ENCODE results near the gene CDK12.

CDK12 gene

DNA sequence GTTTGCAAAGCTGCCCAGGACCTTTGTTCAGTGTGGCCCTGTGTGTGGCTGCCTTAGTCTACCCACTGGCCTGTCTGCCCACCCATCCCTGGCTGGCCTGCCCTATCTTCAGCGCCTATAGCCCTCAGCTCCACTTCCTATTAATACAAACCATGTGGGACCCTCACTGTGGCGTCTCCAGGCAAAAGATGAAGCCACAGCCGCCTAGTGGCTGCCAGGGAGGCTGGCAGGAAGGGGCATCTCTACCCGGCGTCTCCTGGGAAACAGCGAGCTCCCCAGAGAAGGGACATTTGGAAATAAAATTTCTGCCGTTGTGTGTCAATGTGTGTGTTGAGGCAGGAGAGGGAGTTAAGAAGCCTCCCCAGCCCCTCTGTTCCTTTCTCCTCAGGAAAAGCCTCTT is 114.9 kb downstream of the CDK12 start:
- peaks cover 4% of the 10 kb centered on the region for H3K4me1 Mint-ChIP-seq
- H3K36me3 Mint-ChIP-seq (ENCODE audit: low read depth), result peaks cover 7% of the 10 kb centered on the region
- H3K9me3 Mint-ChIP-seq, result peaks cover 5% of the 10 kb centered on the region
- H3K27ac Mint-ChIP-seq, result no peak overlapping the region
- H3K27me3 Mint-ChIP-seq, result peaks cover 20% of the 10 kb centered on the region
- peak; percentile 39 for ATAC-seq
- DNase-seq, result no peak
- no peak overlapping the region for H3K4me3 Mint-ChIP-seq

DNA sequence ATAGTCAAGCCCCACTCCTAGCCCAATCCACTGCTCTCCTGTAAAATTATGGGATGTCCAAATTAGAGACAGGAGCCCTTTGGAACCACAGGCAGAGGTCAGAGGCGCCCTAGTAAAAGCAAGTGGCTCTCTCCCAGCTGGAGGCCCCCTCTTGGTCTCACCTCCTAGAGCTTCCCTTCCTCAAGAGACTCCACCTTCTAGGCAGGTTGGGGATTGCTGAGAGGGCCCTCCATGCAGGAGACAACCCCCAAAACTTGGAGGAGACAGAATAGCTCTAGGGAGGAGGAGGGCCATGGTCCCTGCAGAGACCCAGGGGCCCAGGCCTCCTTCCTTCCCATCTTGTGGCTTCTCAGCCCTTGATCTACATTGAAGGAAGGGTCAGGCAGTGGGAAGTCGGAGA is 117.0 kb downstream of the CDK12 start:
- Mint-ChIP-seq H3K9me3 (no peaks in the 10 kb centered on the region), H3K27me3 (peaks cover 11% of the 10 kb centered on the region), H3K36me3 (ENCODE audit: low read depth) (no peaks in the 10 kb centered on the region), H3K4me3 (no peak overlapping the region), H3K27ac (no peak overlapping the region), H3K4me1 (peaks cover 4% of the 10 kb centered on the region)
- ATAC-seq, result no peak
- no peak for DNase-seq

GRCh38 chr17:39579318-39580081 is 118.2 kb downstream of the CDK12 start:
- ATAC-seq, result no peak
- no peaks in the 10 kb centered on the region for H3K9me3 Mint-ChIP-seq
- DNase-seq, result no peak
- H3K27me3 Mint-ChIP-seq, result peaks cover 10% of the 10 kb centered on the region
- no peaks in the 10 kb centered on the region for H3K4me1 Mint-ChIP-seq
- H3K36me3 Mint-ChIP-seq (ENCODE audit: low read depth), result no peaks in the 10 kb centered on the region
- no peak overlapping the region for H3K4me3 Mint-ChIP-seq
- no peak overlapping the region for H3K27ac Mint-ChIP-seq

GRCh38 chr17:39580082-39580468 is 118.8 kb downstream of the CDK12 start:
- Mint-ChIP-seq H3K27ac (no peak overlapping the region), H3K9me3 (no peaks in the 10 kb centered on the region)
- no peak for ATAC-seq

GRCh38 chr17:39581071-39581758 is 119.9 kb downstream of the CDK12 start:
- Mint-ChIP-seq H3K9me3 (no peaks in the 10 kb centered on the region), H3K27ac (no peak overlapping the region), H3K4me3 (no peak overlapping the region), H3K36me3 (ENCODE audit: low read depth) (no peaks in the 10 kb centered on the region), H3K27me3 (peaks cover 3% of the 10 kb centered on the region), H3K4me1 (no peaks in the 10 kb centered on the region)
- no peak for DNase-seq
- ATAC-seq, result no peak

More at GRCh38 chr17:39580082-39580468, 118.8 kb downstream of the CDK12 start:
- Mint-ChIP-seq H3K27me3 (peaks cover 5% of the 10 kb centered on the region), H3K4me1 (no peaks in the 10 kb centered on the region), H3K36me3 (ENCODE audit: low read depth) (no peaks in the 10 kb centered on the region), H3K4me3 (no peak overlapping the region)
- DNase-seq, result no peak

DNA sequence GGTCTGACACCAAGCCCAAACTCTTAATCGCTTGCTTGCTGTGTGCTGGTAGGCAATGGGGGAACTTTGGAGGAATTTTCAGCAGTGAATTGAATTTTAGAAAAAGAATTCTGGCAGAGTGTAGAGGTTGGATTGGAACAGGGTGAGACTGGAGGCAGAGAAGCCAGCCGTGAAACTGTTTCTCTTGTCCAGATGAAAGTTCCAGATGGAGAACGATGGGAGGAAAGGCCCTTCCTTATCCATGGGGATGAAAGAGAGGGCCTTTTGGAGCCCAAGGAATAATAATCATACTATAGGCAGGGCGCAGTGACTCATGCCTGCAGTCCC is 120.4 kb downstream of the CDK12 start:
- H3K4me3 Mint-ChIP-seq, result no peak overlapping the region
- H3K27me3 Mint-ChIP-seq, result peaks cover 3% of the 10 kb centered on the region
- no peak overlapping the region for H3K27ac Mint-ChIP-seq
- no peaks in the 10 kb centered on the region for H3K36me3 Mint-ChIP-seq (ENCODE audit: low read depth)
- no peaks in the 10 kb centered on the region for H3K4me1 Mint-ChIP-seq
- ATAC-seq (no peak), DNase-seq (no peak)
- H3K9me3 Mint-ChIP-seq, result no peaks in the 10 kb centered on the region

- Mint-ChIP-seq H3K4me3 (no peak overlapping the region), H3K36me3 (ENCODE audit: low read depth) (no peaks in the 10 kb centered on the region), H3K27me3 (peaks cover 6% of the 10 kb centered on the region), H3K9me3 (no peaks in the 10 kb centered on the region), H3K4me1 (no peaks in the 10 kb centered on the region), H3K27ac (no peak overlapping the region)
- DNase-seq, result no peak
- ATAC-seq, result no peak
These were observed 121.4 kb downstream of the CDK12 start for GRCh38 chr17:39582658-39583057.
